Adrenal gland (tissue), 12 donors: ENCODE measurements around the gene KCNRG. TPM values are rescaled to one million over a fixed set of nuclear protein-coding genes. Genes with fewer than 3 reads are reported as not detected.

Experiments
- DNase-seq, 7 donors: peaks; one replicate each; pipeline ENCODE4 v3.0.0-alpha.2; 2019 to 2020
- H3K27ac ChIP-seq, 5 donors: fragments of 200-600 bp; sonication (generic) in 4 of 5; 1 replicate in 3 of 5; 2 replicates in 2 of 5; pipeline versions ENCODE4 v1.5.1 to v1.8.0; 2016 to 2020; ENCODE audit warnings: mild to moderate bottlenecking in 1 of 5
- H3K27me3 ChIP-seq: fragments of 200-600 bp; 2 replicates; pipeline ENCODE4 v1.8.0; 2021
- H3K36me3 ChIP-seq, 2 donors: fragments of 200-600 bp; replicated peaks in 1 of 2; 1 replicate in 1 of 2; 2 replicates in 1 of 2; pipeline versions ENCODE4 v1.5.1 to v1.8.0; 2018 to 2022
- H3K4me1 ChIP-seq, 2 donors: fragments of 200-600 bp; replicated peaks in 1 of 2; 1 replicate in 1 of 2; 2 replicates in 1 of 2; pipeline versions ENCODE4 v1.5.1 to v1.8.0; 2018 to 2021
- H3K4me3 ChIP-seq, 4 donors: fragments of 200-600 bp; sonication (generic) in 3 of 4; one replicate each; pipeline ENCODE4 v1.5.1; 2016 to 2018
- H3K9me3 ChIP-seq, 3 donors: fragments of 200-600 bp; sonication (generic) in 1 of 3; replicated peaks in 1 of 3; 1 replicate in 2 of 3; 2 replicates in 1 of 3; pipeline versions ENCODE4 v1.5.1 to v1.8.0; 2016 to 2021
- POLR2A ChIP-seq, 2 donors: fragments of 450-650 bp; IDR thresholded peaks; one replicate each; pipeline ENCODE4 v1.6.1; 2017; ENCODE audit warnings: antibody characterized with exemption in 2 of 2, mild to moderate bottlenecking in 2 of 2, moderate library complexity in 1 of 2
- WGBS, 4 donors: extraction: QIAGEN DNeasy Blood & Tissue Kit in 2 of 4; methylation state at CpG; one replicate each; pipeline versions ENCODE4 v1.1.5 to v1.1.7; 2013 to 2017; 5-methylcytosine and 5-hydroxymethylcytosine counted together
- intact Hi-C, 2 donors: fragments of 100-400 bp; cut with DNase I; formaldehyde crosslinking; loops; one replicate each; pipeline versions ENCODE4 v1.14.1 to v1.15.0; 2022 to 2023
- polyA plus RNA-seq, 3 donors: library from polyadenylated mRNA; stranded (reverse); fragments of 200-250 nt in 2 of 3; fragments of 350-450 nt in 1 of 3; fragmentation: Illumina TruSeq in 1 of 3; extraction: RNeasy Lipid Tissue Mini Kit (QIAGEN cat#74804) in 1 of 3; gene quantifications; one replicate each; pipeline ENCODE4 v1.2.3, GENCODE V29; 2013 to 2014
- total RNA-seq, 9 donors: library from RNA; depleted of rRNA in 4 of 9; stranded (reverse); fragments of >200 nt in 4 of 9; fragments of 120-200 nt in 1 of 9; fragmentation: NEBNext Ultra II Directional in 1 of 9; extraction: Animal tissue kit (Norgen Biotek cat#: 25700) in 1 of 9; gene quantifications; one replicate each; pipeline versions ENCODE4 v1.1.0 to v1.2.4, GENCODE V29; 2013 to 2023
- TF ChIP-seq, protein P1 (sequence below), 6 experiments: fragments of 450-650 bp in 4 of 6; fragments of 200-600 bp in 2 of 6; sonication (generic) in 1 of 6; IDR thresholded peaks; 1 replicate in 5 of 6; 2 replicates in 1 of 6; pipeline versions ENCODE4 v1.5.1 to v1.8.0; 2016 to 2021; ENCODE audit warnings: antibody characterized with exemption in 6 of 6, mild to moderate bottlenecking in 2 of 6, moderate library complexity in 1 of 6
- donor health status: healthy with polysubstance abuse.
- donor health status: Bipolar disorder and iron deficiency.
- donor health status: DM: yes; HTN: yes; CAD: no.
- donor health status: DM: no; HTN: no; CAD: no.
- donor health status: DM: no; HTN: no; CAD: no.
- donor health status: DM: yes; HTN: yes; CAD: no.

The KCNRG gene
- total and polyA plus RNA-seq, 12 donors: 0.14 to 2.8 (median 0.59) TPM; not detected in 1

DNA sequence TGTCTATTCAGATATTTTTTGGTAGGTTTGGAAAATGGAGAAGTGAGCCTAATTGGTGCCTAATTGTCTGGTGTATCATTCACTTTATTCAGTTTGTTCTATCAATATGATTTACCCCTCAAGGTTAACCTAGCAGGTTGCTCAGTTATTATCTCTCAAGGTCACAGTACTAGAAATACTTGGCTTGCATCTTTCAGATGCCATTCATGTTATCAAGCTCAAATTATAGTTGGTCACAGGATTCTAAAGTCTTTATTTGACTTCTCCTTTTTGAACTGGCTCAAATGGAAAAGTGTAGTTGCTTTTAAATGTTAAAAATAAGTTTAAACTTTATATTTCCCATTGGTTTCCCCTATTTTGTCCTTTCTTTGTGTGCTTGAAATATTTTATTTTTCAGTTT is 2.6 kb downstream of the KCNRG start:
- H3K4me3 ChIP-seq: no peak overlapping the region
- DNase-seq: no peak
- no peak overlapping the region for H3K27ac ChIP-seq
- H3K4me1 ChIP-seq: peaks cover 8 to 27% of the 10 kb centered on the region in 2 donors
- H3K36me3 ChIP-seq: peaks cover 0 to 5% of the 10 kb centered on the region in 2 donors
- intact Hi-C loops: no loop called here
- TF ChIP-seq, protein P1, sequence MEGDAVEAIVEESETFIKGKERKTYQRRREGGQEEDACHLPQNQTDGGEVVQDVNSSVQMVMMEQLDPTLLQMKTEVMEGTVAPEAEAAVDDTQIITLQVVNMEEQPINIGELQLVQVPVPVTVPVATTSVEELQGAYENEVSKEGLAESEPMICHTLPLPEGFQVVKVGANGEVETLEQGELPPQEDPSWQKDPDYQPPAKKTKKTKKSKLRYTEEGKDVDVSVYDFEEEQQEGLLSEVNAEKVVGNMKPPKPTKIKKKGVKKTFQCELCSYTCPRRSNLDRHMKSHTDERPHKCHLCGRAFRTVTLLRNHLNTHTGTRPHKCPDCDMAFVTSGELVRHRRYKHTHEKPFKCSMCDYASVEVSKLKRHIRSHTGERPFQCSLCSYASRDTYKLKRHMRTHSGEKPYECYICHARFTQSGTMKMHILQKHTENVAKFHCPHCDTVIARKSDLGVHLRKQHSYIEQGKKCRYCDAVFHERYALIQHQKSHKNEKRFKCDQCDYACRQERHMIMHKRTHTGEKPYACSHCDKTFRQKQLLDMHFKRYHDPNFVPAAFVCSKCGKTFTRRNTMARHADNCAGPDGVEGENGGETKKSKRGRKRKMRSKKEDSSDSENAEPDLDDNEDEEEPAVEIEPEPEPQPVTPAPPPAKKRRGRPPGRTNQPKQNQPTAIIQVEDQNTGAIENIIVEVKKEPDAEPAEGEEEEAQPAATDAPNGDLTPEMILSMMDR (IDR thresholded peaks at IDR 0.05): no peak
- no peak for TF ChIP-seq POLR2A (IDR thresholded peaks at IDR 0.05)
- no peaks in the 10 kb centered on the region for H3K9me3 ChIP-seq
- no peaks in the 10 kb centered on the region for H3K27me3 ChIP-seq

DNA sequence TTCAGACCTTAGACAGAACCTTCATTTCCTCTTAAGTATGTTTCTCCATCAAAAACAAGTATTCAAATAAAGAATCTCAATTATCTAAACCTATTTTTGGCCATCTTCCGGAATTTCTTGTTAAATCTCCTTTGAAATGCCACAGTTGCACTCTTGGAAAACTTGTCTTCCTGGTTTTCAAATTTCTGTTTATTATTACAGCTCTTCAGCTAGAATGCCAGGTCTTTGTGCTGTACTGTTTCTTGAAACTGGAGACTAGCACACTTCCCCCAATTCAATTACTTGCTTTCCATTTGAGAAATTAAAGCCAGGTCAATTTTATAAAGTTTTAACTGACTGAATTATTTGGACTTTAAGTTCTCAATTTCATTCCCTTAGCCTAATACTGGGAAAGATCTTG is 10.2 kb downstream of the KCNRG start:
- Histone ChIP-seq H3K27me3 (no peaks in the 10 kb centered on the region), H3K4me1 (no peaks in the 10 kb centered on the region), H3K27ac (no peak overlapping the region), H3K36me3 (peaks cover 0 to 8% of the 10 kb centered on the region in 2 donors), H3K4me3 (no peak overlapping the region), H3K9me3 (no peaks in the 10 kb centered on the region)
- TF ChIP-seq POLR2A (IDR thresholded peaks at IDR 0.05): no peak
- DNase-seq: no peak
- 65 to 72% (median 69%) methylated on average over 1 of the region's 1 CpG for WGBS, 4 donors
- intact Hi-C loops: no loop called here

DNA sequence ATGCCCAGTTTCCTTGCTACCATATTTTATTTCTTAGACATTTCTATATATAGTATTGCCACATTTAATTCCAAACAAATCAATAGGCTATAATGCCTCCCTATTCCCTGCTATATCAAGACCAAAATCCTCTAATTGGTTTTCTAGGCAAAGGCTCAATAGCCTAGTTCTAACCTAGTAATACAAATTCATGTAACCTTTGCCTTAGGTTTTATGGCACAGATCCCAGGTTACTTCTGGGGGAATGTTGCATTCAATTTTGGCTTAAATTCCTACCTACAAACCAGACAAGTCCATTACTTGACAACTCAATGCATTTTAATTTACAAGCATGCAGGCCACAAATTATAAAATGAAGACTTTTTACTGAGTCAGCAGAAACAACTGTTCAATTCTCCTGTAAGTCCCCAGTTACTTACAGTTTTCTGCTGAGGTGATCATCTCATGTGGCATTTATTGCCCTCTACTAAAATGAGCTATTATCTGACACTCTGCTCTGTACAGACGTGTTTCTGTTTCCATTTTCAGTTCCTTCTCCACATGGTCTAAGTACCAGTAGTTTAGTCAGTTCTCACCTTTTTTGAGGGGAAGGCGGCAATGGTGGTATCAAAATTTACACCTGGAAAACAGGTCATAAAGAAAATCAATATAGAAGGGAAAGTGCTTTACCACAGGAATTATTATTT is 11.7 kb downstream of the KCNRG start:
- no peak for DNase-seq
- no peak overlapping the region for H3K4me3 ChIP-seq
- peaks cover 0 to 5% of the 10 kb centered on the region in 2 donors for H3K36me3 ChIP-seq
- H3K27ac ChIP-seq: no peak overlapping the region
- no peaks in the 10 kb centered on the region for H3K9me3 ChIP-seq
- no peak for TF ChIP-seq POLR2A (IDR thresholded peaks at IDR 0.05)
- TF ChIP-seq, protein P1 (IDR thresholded peaks at IDR 0.05): no peak
- no peaks in the 10 kb centered on the region for H3K27me3 ChIP-seq
- WGBS, 4 donors: 81 to 93% (median 84%) methylated on average over 2 of the region's 2 CpGs
- intact Hi-C loops: no loop called here
- no peaks in the 10 kb centered on the region for H3K4me1 ChIP-seq

DNA sequence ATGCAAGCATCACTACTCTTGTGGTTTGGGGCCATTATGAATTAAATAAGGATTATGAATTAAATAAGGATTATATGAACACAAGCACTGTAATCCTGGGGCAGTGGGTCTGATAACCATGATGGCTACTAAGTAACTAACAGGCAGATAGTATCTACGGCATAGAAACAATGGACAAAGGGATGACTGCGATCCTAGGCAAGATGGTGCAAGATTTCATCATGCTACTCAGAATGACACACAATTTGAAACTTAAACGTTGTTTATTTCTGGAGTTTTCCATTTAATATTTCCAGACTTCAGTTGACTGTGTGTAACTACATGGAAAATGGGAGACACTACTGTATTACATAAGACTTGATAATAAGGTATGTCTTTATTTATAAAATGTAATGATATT is 15.1 kb downstream of the KCNRG start:
- intact Hi-C loops: no loop called here
- no peak for DNase-seq
- H3K4me3 ChIP-seq: no peak overlapping the region
- H3K36me3 ChIP-seq: no peaks in the 10 kb centered on the region
- H3K9me3 ChIP-seq: no peaks in the 10 kb centered on the region
- WGBS, 4 donors: 86 to 96% (median 92%) methylated on average over 3 of the region's 3 CpGs
- no peaks in the 10 kb centered on the region for H3K4me1 ChIP-seq
- no peak overlapping the region for H3K27ac ChIP-seq
- no peaks in the 10 kb centered on the region for H3K27me3 ChIP-seq
- TF ChIP-seq POLR2A (IDR thresholded peaks at IDR 0.05): no peak
- TF ChIP-seq, protein P1 (IDR thresholded peaks at IDR 0.05): no peak

DNA sequence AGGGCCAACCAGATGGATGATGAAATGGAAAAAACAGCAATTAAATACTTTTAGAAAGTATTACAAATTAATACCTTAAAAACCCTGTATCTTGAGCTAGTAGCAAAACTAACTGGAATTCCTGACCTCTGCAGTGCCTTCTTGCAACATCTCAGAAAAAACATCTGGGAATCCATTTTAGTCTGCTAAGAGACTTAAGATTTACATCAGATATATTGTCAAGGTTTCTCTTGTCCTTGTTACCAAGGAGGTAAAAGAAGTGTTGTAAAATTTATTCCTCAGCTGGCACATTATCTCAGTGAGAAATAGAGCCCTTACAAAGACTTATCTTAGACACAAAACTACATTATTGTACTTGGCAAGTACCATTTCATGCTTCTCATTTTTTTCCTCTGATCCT is 18.5 kb downstream of the KCNRG start:
- TF ChIP-seq, protein P1 (IDR thresholded peaks at IDR 0.05): no peak
- no peak for TF ChIP-seq POLR2A (IDR thresholded peaks at IDR 0.05)
- intact Hi-C loops: no loop called here

More for the DNA sequence above, 18.5 kb downstream of the KCNRG start:
- no peaks in the 10 kb centered on the region for H3K27me3 ChIP-seq
- no peak for DNase-seq
- no peaks in the 10 kb centered on the region for H3K36me3 ChIP-seq
- no peaks in the 10 kb centered on the region for H3K4me1 ChIP-seq
- no peak overlapping the region for H3K4me3 ChIP-seq
- H3K9me3 ChIP-seq: no peaks in the 10 kb centered on the region
- H3K27ac ChIP-seq: no peak overlapping the region
